Kidney (tissue), 14 donors: ENCODE data around the gene ITPR2. TPM values are rescaled to one million over a fixed set of nuclear protein-coding genes. Genes with fewer than 3 reads are reported as not detected.

ENCODE experiments used
- DNase-seq, 5 donors: peaks; one replicate each; pipeline ENCODE4 v3.0.0-alpha.2; 2013 to 2020
- FAIRE-seq: peaks from 2 replicates; lab custom pipeline; 2012; peaks lifted over from hg19 to GRCh38; lab: Jason Lieb, UNC
- H3K27ac ChIP-seq, 2 donors: one replicate each; pipeline ENCODE4 v1.7.0; 2013; ENCODE audit warnings: low read depth in 2 of 2, low read length in 2 of 2, inconsistent platforms in 1 of 2
- H3K27me3 ChIP-seq: one replicate; pipeline ENCODE4 v1.7.1; 2013; ENCODE audit warnings: low read length, inconsistent platforms; ENCODE audit not compliant: control insufficient read depth, insufficient read depth
- H3K36me3 ChIP-seq, 3 donors: one replicate each; pipeline versions ENCODE4 v1.7.0 to v1.7.1; 2013; ENCODE audit warnings: low read length in 3 of 3, control low read depth in 1 of 3, inconsistent platforms in 1 of 3; ENCODE audit not compliant: insufficient read depth in 3 of 3, control insufficient read depth in 2 of 3
- H3K4me1 ChIP-seq, 3 donors: one replicate each; pipeline versions ENCODE4 v1.7.0 to v1.7.1; 2013; ENCODE audit warnings: low read length in 3 of 3, inconsistent platforms in 1 of 3, low read depth in 1 of 3; ENCODE audit not compliant: control insufficient read depth in 2 of 3, insufficient read depth in 2 of 3
- H3K4me3 ChIP-seq, 3 donors: one replicate each; pipeline versions ENCODE4 v1.7.0 to v1.8.1; 2013; ENCODE audit warnings: low read length in 3 of 3, control low read depth in 1 of 3, inconsistent platforms in 1 of 3
- H3K9ac ChIP-seq, 3 donors: one replicate each; pipeline versions ENCODE4 v1.7.0 to v1.7.1; 2013; ENCODE audit warnings: low read length in 3 of 3, control low read depth in 1 of 3, inconsistent platforms in 1 of 3
- H3K9me3 ChIP-seq, 3 donors: one replicate each; pipeline versions ENCODE4 v1.7.0 to v1.7.1; 2013; ENCODE audit warnings: low read length in 3 of 3, control low read depth in 1 of 3, inconsistent platforms in 1 of 3; ENCODE audit not compliant: control insufficient read depth in 2 of 3, insufficient read depth in 1 of 3
- CTCF ChIP-seq: IDR thresholded peaks from 3 replicates; pipeline ENCODE4 v1.5.1; 2012; ENCODE audit warnings: mild to moderate bottlenecking, moderate library complexity, borderline replicate concordance; ENCODE audit not compliant: insufficient read depth; ENCODE audit errors: extremely low read depth
- intact Hi-C: fragments of 100-400 bp; cut with DNase I; formaldehyde crosslinking; loops from one replicate; pipeline ENCODE4 v1.11.1; 2022
- polyA plus RNA-seq: library from polyadenylated mRNA; stranded (reverse); fragments of 350-450 nt; fragmentation: Illumina TruSeq; extraction: RNeasy Lipid Tissue Mini Kit (QIAGEN cat#74804); gene quantifications from one replicate; pipeline ENCODE4 v1.2.3, GENCODE V29; 2014; ENCODE audit warnings: low read depth, low replicate concordance; ENCODE audit not compliant: insufficient read depth
- total RNA-seq: library from RNA; stranded (reverse); fragmentation: NEBNext Ultra II Directional; extraction: Animal tissue kit (Norgen Biotek cat#: 25700); gene quantifications from one replicate; pipeline ENCODE4 v1.2.1, GENCODE V29; 2021
- donor health status: control.
- donor health status: control.
- donor health status: control.
- donor health status: control.
- donor health status: control.
- donor health status: DM: yes; HTN: yes; CAD: no.
- donor health status: Normal renal cell carcinoma (clear cell type).

ITPR2 gene
- total and polyA plus RNA-seq, 2 donors from 2014 or later = 5.7 to 56.9 TPM

- no peak overlapping the region for H3K27ac ChIP-seq
- peaks cover 0 to 7% (median 5%) of the 10 kb centered on the region in 3 donors for H3K4me1 ChIP-seq
- no peaks in the 10 kb centered on the region for H3K9me3 ChIP-seq
- TF ChIP-seq CTCF = no peak
- no peaks in the 10 kb centered on the region for H3K27me3 ChIP-seq
- no peak overlapping the region for H3K4me3 ChIP-seq
- intact Hi-C loops = no loop called here
- DNase-seq (no peak), FAIRE-seq (no peak)
- no peaks in the 10 kb centered on the region for H3K36me3 ChIP-seq
- no peak overlapping the region for H3K9ac ChIP-seq
Measured at GRCh38 chr12:26828280-26829073, 4.5 kb downstream of the ITPR2 start.

GRCh38 chr12:26826437-26826836, 6.6 kb downstream of the ITPR2 start:
- TF ChIP-seq CTCF = no peak
- H3K9me3 ChIP-seq = no peaks in the 10 kb centered on the region
- intact Hi-C loops = no loop called here
- no peaks in the 10 kb centered on the region for H3K36me3 ChIP-seq
- H3K27me3 ChIP-seq = no peaks in the 10 kb centered on the region
- DNase-seq (no peak), FAIRE-seq (no peak)
- no peak overlapping the region for H3K27ac ChIP-seq
- H3K4me3 ChIP-seq = no peak overlapping the region
- no peak overlapping the region for H3K9ac ChIP-seq
- peaks cover 0 to 9% (median 7%) of the 10 kb centered on the region in 3 donors for H3K4me1 ChIP-seq

- DNase-seq = no peak
- Histone ChIP-seq H3K27ac (no peak overlapping the region), H3K9ac (no peak overlapping the region), H3K4me1 (peaks cover 0 to 12% (median under 1%) of the 10 kb centered on the region in 3 donors), H3K9me3 (no peaks in the 10 kb centered on the region), H3K4me3 (no peak overlapping the region), H3K36me3 (no peaks in the 10 kb centered on the region), H3K27me3 (no peaks in the 10 kb centered on the region)
- no peak for TF ChIP-seq CTCF
- FAIRE-seq = no peak
- intact Hi-C loops = no loop called here
Measured at GRCh38 chr12:26825459-26826016, 7.5 kb downstream of the ITPR2 start.
